Peyer's patch (tissue), 4 donors: Measurements from ENCODE around the gene ACSF2. TPM values are rescaled to one million over a fixed set of nuclear protein-coding genes. Genes with fewer than 3 reads are reported as not detected.

Source experiments
- DNase-seq, 3 donors: peaks; one replicate each; pipeline ENCODE4 v3.0.0-alpha.2; 2017 to 2019
- H3K27ac ChIP-seq, 4 donors: fragments of 200-600 bp; sonication (generic); one replicate each; pipeline ENCODE4 v1.5.1; 2016 to 2019
- H3K27me3 ChIP-seq, 2 donors: fragments of 200-600 bp; sonication (generic); one replicate each; pipeline ENCODE4 v1.5.1; 2019
- H3K36me3 ChIP-seq, 3 donors: fragments of 200-600 bp; sonication (generic); one replicate each; pipeline ENCODE4 v1.5.1; 2016 to 2019
- H3K4me1 ChIP-seq, 4 donors: fragments of 200-600 bp; sonication (generic); one replicate each; pipeline ENCODE4 v1.5.1; 2016 to 2019
- H3K4me3 ChIP-seq, 4 donors: fragments of 200-600 bp; sonication (generic); 1 replicate in 3 of 4; 2 replicates in 1 of 4; pipeline ENCODE4 v1.5.1; 2016 to 2019; ENCODE audit warnings: mild to moderate bottlenecking in 1 of 4
- H3K9me3 ChIP-seq, 4 donors: fragments of 200-600 bp; sonication (generic); one replicate each; pipeline ENCODE4 v1.5.1; 2016 to 2019; ENCODE audit warnings: mild to moderate bottlenecking in 1 of 4
- POLR2A ChIP-seq, 2 donors: fragments of 450-650 bp; IDR thresholded peaks; one replicate each; pipeline ENCODE4 v1.5.1; 2017; ENCODE audit warnings: antibody characterized with exemption in 2 of 2, mild to moderate bottlenecking in 2 of 2, moderate library complexity in 2 of 2
- total RNA-seq, 4 donors: library from RNA; depleted of rRNA; stranded (reverse); fragments of >200 nt; gene quantifications; one replicate each; pipeline ENCODE4 v1.1.0, GENCODE V29; 2016
- TF ChIP-seq, protein P1 (sequence below), 6 experiments: fragments of 450-650 bp in 4 of 6; fragments of 200-600 bp in 2 of 6; sonication (generic) in 1 of 6; IDR thresholded peaks; one replicate each; pipeline ENCODE4 v1.5.1; 2017 to 2019; ENCODE audit warnings: antibody characterized with exemption in 6 of 6, mild to moderate bottlenecking in 3 of 6, moderate library complexity in 1 of 6

Gene ACSF2
- total RNA-seq, 4 donors from 2014 or later = 143 to 278 (median 189) TPM

DNA sequence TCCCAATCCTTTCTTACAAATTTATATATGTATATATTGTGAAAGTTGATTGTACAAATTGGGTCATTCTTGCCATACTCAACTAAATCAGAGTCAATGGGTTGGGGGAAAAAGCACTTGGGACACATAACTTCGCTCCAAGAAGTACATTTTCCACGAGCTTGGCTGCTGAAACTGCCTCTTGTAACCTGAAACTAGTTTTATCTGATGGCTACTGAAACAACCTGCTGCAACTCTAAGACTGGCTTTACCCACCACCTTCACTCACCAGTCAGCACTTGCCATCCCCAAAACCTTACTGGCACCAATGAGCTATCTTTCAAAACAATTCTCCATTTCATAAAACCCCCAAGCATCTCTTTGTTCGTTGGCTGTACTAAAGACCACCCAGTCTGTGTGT lies 67.7 kb downstream of the ACSF2 start:
- Histone ChIP-seq H3K27ac (no peak overlapping the region), H3K4me3 (no peak overlapping the region), H3K27me3 (no peaks in the 10 kb centered on the region), H3K9me3 (no peaks in the 10 kb centered on the region), H3K36me3 (no peaks in the 10 kb centered on the region), H3K4me1 (peaks cover 0 to 11% (median 0%) of the 10 kb centered on the region in 4 donors)
- DNase-seq = no peak
- no peak for TF ChIP-seq POLR2A (IDR thresholded peaks at IDR 0.05)
- TF ChIP-seq, protein P1, sequence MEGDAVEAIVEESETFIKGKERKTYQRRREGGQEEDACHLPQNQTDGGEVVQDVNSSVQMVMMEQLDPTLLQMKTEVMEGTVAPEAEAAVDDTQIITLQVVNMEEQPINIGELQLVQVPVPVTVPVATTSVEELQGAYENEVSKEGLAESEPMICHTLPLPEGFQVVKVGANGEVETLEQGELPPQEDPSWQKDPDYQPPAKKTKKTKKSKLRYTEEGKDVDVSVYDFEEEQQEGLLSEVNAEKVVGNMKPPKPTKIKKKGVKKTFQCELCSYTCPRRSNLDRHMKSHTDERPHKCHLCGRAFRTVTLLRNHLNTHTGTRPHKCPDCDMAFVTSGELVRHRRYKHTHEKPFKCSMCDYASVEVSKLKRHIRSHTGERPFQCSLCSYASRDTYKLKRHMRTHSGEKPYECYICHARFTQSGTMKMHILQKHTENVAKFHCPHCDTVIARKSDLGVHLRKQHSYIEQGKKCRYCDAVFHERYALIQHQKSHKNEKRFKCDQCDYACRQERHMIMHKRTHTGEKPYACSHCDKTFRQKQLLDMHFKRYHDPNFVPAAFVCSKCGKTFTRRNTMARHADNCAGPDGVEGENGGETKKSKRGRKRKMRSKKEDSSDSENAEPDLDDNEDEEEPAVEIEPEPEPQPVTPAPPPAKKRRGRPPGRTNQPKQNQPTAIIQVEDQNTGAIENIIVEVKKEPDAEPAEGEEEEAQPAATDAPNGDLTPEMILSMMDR (IDR thresholded peaks at IDR 0.05) = no peak

DNA sequence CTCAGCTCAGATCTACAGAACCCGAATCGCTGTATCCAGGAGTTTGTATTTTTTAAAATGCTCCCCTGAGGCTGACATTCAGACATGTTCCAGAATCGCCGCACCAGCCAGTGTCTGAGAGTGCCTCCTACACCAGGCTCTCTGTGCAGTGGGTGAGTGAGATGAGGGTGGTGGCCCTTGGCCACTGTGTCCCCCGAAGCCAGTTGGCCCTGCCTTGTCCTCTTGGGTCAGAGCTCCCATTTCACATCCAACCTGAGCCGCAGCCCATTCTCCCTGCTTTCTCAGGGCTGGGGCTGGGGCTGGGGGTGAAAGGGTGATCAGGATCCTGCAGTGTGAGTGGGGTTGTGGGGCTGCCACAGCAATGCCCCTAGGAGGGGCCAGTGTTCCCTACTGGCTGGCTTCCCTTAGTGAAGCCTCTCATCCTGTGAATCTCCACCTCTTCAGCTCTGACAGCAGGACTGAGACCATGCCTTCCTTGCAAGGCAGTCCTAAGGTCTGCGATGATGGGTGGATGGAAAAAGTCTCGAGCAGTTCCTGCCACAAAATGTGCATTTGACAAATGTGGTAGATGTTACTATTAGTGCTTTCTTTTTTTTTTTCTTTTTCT lies 69.3 kb downstream of the ACSF2 start:
- Histone ChIP-seq H3K4me1 (peaks cover 0 to 11% (median 0%) of the 10 kb centered on the region in 4 donors), H3K27me3 (no peaks in the 10 kb centered on the region), H3K9me3 (no peaks in the 10 kb centered on the region), H3K36me3 (no peaks in the 10 kb centered on the region), H3K27ac (no peak overlapping the region), H3K4me3 (no peak overlapping the region)
- DNase-seq = no peak
- TF ChIP-seq, protein P1 (IDR thresholded peaks at IDR 0.05) = no peak
- no peak for TF ChIP-seq POLR2A (IDR thresholded peaks at IDR 0.05)

DNA sequence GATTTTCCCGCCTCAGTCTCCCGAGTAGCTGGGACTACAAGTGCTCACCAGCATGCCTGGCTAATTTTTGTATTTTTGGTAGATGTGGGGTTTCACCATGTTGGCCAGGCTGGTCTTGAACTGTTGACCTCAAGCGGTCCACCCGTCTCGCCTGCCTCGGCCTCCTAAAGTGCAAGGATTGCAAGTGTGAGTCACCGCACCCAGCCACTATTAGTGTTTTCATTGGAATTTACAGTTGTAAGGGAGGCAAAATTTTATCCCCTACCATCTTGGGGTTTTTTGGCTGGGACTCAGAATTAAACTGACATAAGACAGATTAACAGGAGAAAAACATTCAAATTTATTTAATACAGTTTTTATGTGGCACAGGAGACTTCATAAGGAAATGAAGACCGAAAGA lies 69.9 kb downstream of the ACSF2 start:
- H3K4me1 ChIP-seq = peaks cover 0 to 11% (median 0%) of the 10 kb centered on the region in 4 donors
- DNase-seq = no peak
- no peaks in the 10 kb centered on the region for H3K36me3 ChIP-seq
- no peaks in the 10 kb centered on the region for H3K9me3 ChIP-seq
- H3K27me3 ChIP-seq = no peaks in the 10 kb centered on the region
- H3K27ac ChIP-seq = no peak overlapping the region
- no peak for TF ChIP-seq POLR2A (IDR thresholded peaks at IDR 0.05)
- TF ChIP-seq, protein P1 (IDR thresholded peaks at IDR 0.05) = no peak
- H3K4me3 ChIP-seq = no peak overlapping the region

DNA sequence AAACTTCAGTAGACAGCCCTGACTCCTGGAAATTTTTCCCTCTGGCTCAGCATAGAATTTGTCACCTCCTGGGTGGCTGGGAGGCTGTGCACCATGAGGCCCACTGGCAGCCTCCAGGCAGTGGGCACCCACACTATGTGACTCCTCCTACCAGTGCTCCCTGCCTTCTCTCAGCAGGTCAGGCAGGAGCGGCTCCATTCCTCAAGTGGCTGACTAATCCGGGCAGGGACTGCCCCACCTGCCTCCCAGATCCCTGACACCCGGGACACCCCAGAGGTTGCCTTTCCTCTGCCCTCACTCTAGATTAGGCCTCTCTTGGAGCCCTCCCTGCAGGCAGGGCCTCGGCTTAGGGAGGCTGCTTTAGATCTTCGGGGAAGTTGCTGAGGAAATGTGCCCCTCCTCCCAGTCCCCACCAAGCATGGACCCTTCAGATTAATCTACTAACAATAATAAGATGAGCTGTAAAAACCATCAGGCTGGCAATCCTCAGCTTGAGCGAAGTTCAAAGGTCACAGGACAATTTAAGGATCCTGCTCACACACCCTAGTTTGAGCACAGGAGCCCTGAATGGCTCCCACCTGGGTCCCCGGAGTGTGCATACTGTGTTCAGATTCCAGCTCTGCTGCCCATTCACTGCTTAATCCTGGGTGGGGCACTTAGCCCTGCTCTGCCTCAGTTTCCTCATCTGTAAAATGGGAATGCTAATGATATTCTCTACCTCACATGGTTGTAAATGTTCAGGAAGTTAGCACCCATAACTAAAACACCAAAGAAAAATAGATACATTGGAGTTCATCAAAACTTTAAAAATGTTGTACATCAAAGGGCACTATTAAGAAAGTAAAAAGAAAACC lies 72.2 kb downstream of the ACSF2 start:
- DNase-seq = peak in 2 of 3 donors; percentile 75 to 76
- H3K36me3 ChIP-seq = no peaks in the 10 kb centered on the region

DNA sequence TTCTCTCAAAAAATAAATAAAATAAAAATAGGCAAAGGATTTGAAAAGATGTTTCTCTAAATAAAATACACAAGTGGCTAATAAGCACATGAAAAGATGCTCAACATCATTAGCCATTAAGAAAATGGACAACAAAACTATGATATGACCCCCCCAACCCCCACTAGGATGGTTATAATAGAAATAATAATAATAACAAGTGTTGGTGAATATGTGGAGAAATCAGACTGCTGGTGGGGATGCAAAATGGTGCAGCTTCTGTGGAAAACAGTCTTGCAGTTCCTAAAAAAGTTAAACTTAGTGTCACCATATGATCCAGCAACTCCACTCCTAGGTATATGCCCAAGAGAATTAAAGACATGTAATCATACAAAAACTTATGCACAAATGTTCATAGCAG lies 73.3 kb downstream of the ACSF2 start:
- Histone ChIP-seq H3K9me3 (no peaks in the 10 kb centered on the region), H3K27ac (no peak overlapping the region), H3K36me3 (no peaks in the 10 kb centered on the region), H3K27me3 (no peaks in the 10 kb centered on the region), H3K4me3 (no peak overlapping the region), H3K4me1 (peaks cover 0 to 20% (median 0%) of the 10 kb centered on the region in 4 donors)
- no peak for DNase-seq
- TF ChIP-seq POLR2A (IDR thresholded peaks at IDR 0.05) = no peak
- TF ChIP-seq, protein P1 (IDR thresholded peaks at IDR 0.05) = no peak

More for the DNA sequence above, 72.2 kb downstream of the ACSF2 start:
- no peak overlapping the region for H3K4me3 ChIP-seq
- no peaks in the 10 kb centered on the region for H3K9me3 ChIP-seq
- H3K27me3 ChIP-seq = no peaks in the 10 kb centered on the region
- no peak for TF ChIP-seq POLR2A (IDR thresholded peaks at IDR 0.05)
- TF ChIP-seq, protein P1 (IDR thresholded peaks at IDR 0.05) = no peak
- H3K27ac ChIP-seq = peak overlapping the region in 2 of 4 donors; percentile 9 to 68
- H3K4me1 ChIP-seq = peaks cover 0 to 13% (median 0%) of the 10 kb centered on the region in 4 donors
